Measurements from ENCODE around the gene ZNF76.
"Not testable (repeated sequence)": the region's sequence is repeated elsewhere in the genome, so short reads cannot be mapped to it uniquely, and the experiment has no call there.

Gene ZNF76

GRCh38 chr6:35330541-35331119, 71.1 kb downstream of the ZNF76 start:
- DNase-seq (ENCODE audit: low spot score): no peak

- DNase-seq (ENCODE audit: low spot score): not testable (repeated sequence)
Observed at GRCh38 chr6:35332074-35332887, 72.7 kb downstream of the ZNF76 start.

- no peak for DNase-seq (ENCODE audit: low spot score)
Observed at GRCh38 chr6:35341557-35341956, 82.0 kb downstream of the ZNF76 start.

GRCh38 chr6:35342258-35343091, 82.9 kb downstream of the ZNF76 start, which contains the start of gene PPARD:
Gene PPARD (plus strand): TSS chr6:35342558. CDS start chr6:35411088, 68,530 bp downstream.
- DNase-seq (ENCODE audit: low spot score): peak; percentile 97

DNA sequence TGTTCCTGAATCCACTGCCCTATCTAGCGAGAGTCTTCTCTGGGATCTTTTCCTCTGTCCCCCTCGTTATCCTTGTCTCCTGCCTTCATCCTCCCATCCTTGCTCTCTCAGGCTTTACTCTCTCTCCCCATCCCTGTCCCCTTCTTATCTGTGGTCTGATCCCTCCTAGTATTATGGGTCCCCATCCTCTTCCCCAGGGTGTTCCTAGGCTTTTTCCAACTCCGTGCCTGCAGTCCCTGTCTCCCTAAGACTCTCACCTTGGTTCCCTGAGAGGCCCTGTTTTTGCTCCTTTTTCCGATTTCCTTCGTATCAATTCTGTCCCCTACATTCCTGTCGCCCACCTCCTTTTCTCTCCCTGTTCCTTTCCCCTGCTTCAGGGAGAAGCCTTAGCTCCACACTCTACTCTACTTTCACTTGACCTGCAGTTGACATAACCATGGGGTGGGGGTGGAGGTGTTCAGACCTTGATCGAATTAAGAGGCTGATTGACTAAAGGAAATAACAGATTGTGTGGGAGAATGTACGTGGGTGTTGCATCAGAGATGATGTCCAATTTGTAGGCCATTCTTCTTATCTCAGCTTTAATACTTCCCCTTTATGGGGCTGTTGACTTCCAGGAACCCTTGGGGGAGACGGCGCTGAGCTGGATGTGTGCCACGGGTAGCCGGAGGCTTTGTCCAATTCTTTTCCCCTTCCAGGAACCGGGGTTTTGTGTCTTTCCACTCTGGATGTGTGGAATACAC, 83.7 kb downstream of the ZNF76 start:
- DNase-seq (ENCODE audit: low spot score): no peak

- no peak for DNase-seq (ENCODE audit: low spot score)
Observed at GRCh38 chr6:35343835-35344550, 84.5 kb downstream of the ZNF76 start.

Data from putamen (tissue), 1 donor.